Hepatocyte (in vitro differentiated cells): ENCODE measurements around the gene MAN2A1.

Source experiments
- CTCF ChIP-seq: fragments of 200-600 bp; sonication (generic); IDR thresholded peaks from 2 replicates; pipeline ENCODE4 v1.5.1; 2016; ENCODE audit warnings: antibody characterized with exemption, mild to moderate bottlenecking; ENCODE audit not compliant: poor library complexity
- EZH2 ChIP-seq: fragments of 200-600 bp; sonication (generic); IDR thresholded peaks from 2 replicates; pipeline ENCODE4 v1.6.1; 2016; ENCODE audit warnings: antibody characterized with exemption, mild to moderate bottlenecking, borderline replicate concordance
- EZH2phosphoT487 ChIP-seq: fragments of 200-600 bp; sonication (generic); IDR thresholded peaks from one replicate; pipeline ENCODE4 v1.6.1; 2018; ENCODE audit warnings: antibody characterized with exemption, mild to moderate bottlenecking, low read depth, moderate library complexity; ENCODE audit not compliant: unreplicated experiment, severe bottlenecking

DNA sequence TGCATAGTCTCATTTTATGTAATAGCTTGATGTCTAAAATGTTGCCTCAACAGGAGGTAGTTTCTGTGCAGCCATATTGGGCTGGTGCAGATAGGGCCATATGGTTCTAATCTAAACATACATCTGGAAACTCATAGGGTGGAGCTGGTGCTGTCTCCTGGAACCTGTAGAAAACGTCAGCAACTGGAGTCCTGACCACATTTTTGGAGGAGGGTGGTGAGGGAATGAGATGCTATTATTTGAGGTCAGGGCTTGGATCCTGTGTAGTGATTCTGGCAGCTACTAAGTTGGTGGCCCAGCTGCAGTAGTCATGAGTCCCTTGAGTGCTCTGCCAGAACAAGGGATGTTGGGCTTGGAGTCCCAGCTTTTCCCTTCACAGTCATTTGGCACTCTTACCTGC, 14.1 kb downstream of the MAN2A1 start:
- no peak for TF ChIP-seq CTCF
- no peak for TF ChIP-seq EZH2phosphoT487
- no peak for TF ChIP-seq EZH2
